22Rv1 (cell line): ENCODE results near the gene PMEL.

Source experiments
- CTCF ChIP-seq: fragments of 450-650 bp; IDR thresholded peaks from 2 replicates; pipeline ENCODE4 v1.5.1; 2017; ENCODE audit warnings: mild to moderate bottlenecking
- ZFX ChIP-seq: fragments of 450-650 bp; IDR thresholded peaks from 2 replicates; pipeline ENCODE4 v1.6.1; 2017; ENCODE audit warnings: antibody characterized with exemption, borderline replicate concordance

GRCh38 chr12:55922126-55922525, 43.7 kb downstream of the PMEL start:
- TF ChIP-seq CTCF (no peak), ZFX (no peak)
